DND-41 (cell line): ENCODE data around the gene TMEM131L.

Experiments
- CTCF ChIP-seq: IDR thresholded peaks from 2 replicates; pipeline ENCODE4 v1.5.1; 2012; ENCODE audit warnings: borderline replicate concordance, low read length, moderate library complexity, mild to moderate bottlenecking; ENCODE audit not compliant: poor library complexity, severe bottlenecking; ENCODE audit errors: extremely low read depth
- EZH2 ChIP-seq: IDR thresholded peaks from 3 replicates; pipeline ENCODE4 v1.6.1; 2012; ENCODE audit warnings: borderline replicate concordance, low read depth, mild to moderate bottlenecking, moderate library complexity, low read length, inconsistent platforms; ENCODE audit not compliant: severe bottlenecking

- TF ChIP-seq EZH2, result no peak
- TF ChIP-seq CTCF, result no peak
These were observed 16.8 kb upstream of the TMEM131L start for GRCh38 chr4:153449338-153449737.
